ENCODE data around the gene PRPS2. TPM values are rescaled to one million over a fixed set of nuclear protein-coding genes. Genes with fewer than 3 reads are reported as not detected.

The PRPS2 gene
- total and polyA plus RNA-seq, 10 donors, result 18.6 to 34.9 (median 25.2) TPM

DNA sequence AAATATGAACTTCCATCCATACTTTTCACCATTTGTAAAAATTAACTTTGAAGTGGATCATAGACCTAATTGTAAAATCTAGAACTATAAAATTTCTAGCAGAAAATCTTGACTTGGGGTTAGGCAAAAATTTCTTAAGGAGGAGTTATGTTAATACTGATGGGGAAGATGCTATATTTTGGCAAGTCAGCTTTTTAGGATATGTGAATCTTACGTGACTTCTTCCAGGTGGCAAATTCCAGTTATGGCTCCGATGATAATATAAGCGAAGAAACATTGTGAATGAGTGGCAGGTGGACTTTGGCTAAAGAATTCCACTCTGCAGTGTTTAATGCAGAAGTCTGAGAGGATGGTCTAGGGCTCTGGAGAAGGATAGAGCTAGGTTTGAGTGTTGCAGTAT is 1.5 kb downstream of the PRPS2 start:
- Histone ChIP-seq H3K36me3 (peaks cover 0 to 2% (median 0%) of the 10 kb centered on the region in 6 donors), H3K4me3 (peak overlapping the region in 1 of 8 donors; percentile 70), H3K27me3 (replicated peaks in 1 of 7) (peaks cover 0 to under 1% (median 0%) of the 10 kb centered on the region in 7 donors), H3K9me3 (peaks cover 0 to 5% (median 0%) of the 10 kb centered on the region in 8 donors), H3K4me1 (peaks cover 0 to 19% (median 5%) of the 10 kb centered on the region in 6 donors), H3K27ac (no peak overlapping the region)
- 81 to 93% (median 85%) methylated on average over 3 of the region's 3 CpGs for WGBS, 5 donors
- intact Hi-C loops (cut with DNase I; ENCODE audit: low total_unique reads), result no loop called here
- no peak for TF ChIP-seq CTCF (IDR thresholded peaks at IDR 0.05 in 8 of 11, conservative IDR thresholded peaks at IDR 0.05 in 3 of 11)
- no peak for TF ChIP-seq POLR2A (IDR thresholded peaks at IDR 0.05)
- no peak for TF ChIP-seq POLR2AphosphoS5 (IDR thresholded peaks at IDR 0.05)
- no peak for DNase-seq

GRCh38 chrX:12794654-12795053 is 3.4 kb downstream of the PRPS2 start:
- H3K4me3 ChIP-seq, result no peak overlapping the region
- H3K9me3 ChIP-seq, result peaks cover 0 to 5% (median 0%) of the 10 kb centered on the region in 8 donors
- H3K4me1 ChIP-seq, result peaks cover 0 to 19% (median 5%) of the 10 kb centered on the region in 6 donors
- no peak for DNase-seq
- no peak overlapping the region for H3K27ac ChIP-seq
- WGBS, 5 donors, result 81 to 98% (median 95%) methylated on average over 6 of the region's 6 CpGs
- no peak for TF ChIP-seq POLR2A (IDR thresholded peaks at IDR 0.05)
- no peak for TF ChIP-seq CTCF (IDR thresholded peaks at IDR 0.05 in 8 of 11, conservative IDR thresholded peaks at IDR 0.05 in 3 of 11)
- no peak for TF ChIP-seq POLR2AphosphoS5 (IDR thresholded peaks at IDR 0.05)
- peaks cover 0 to 17% (median 3%) of the 10 kb centered on the region in 6 donors for H3K36me3 ChIP-seq
- no peaks in the 10 kb centered on the region for H3K27me3 ChIP-seq (replicated peaks in 1 of 7)
- intact Hi-C loops (cut with DNase I; ENCODE audit: low total_unique reads), result no loop called here

- no peak overlapping the region for H3K4me3 ChIP-seq
- TF ChIP-seq CTCF (IDR thresholded peaks at IDR 0.05 in 8 of 11, conservative IDR thresholded peaks at IDR 0.05 in 3 of 11) (no peak), POLR2AphosphoS5 (IDR thresholded peaks at IDR 0.05) (no peak), POLR2A (IDR thresholded peaks at IDR 0.05) (no peak)
- intact Hi-C loops (cut with DNase I; ENCODE audit: low total_unique reads), result no loop called here
- H3K27me3 ChIP-seq (replicated peaks in 1 of 7), result no peaks in the 10 kb centered on the region
- no peak for DNase-seq
- H3K9me3 ChIP-seq, result peaks cover 0 to 5% (median 0%) of the 10 kb centered on the region in 8 donors
- peaks cover 0 to 39% (median 6%) of the 10 kb centered on the region in 6 donors for H3K36me3 ChIP-seq
- no peaks in the 10 kb centered on the region for H3K4me1 ChIP-seq
- 75 to 100% (median 94%) methylated on average over 2 to 3 of the region's 3 CpGs for WGBS, 5 donors
- no peak overlapping the region for H3K27ac ChIP-seq
Observed at GRCh38 chrX:12798601-12799000, 7.4 kb downstream of the PRPS2 start.

GRCh38 chrX:12799118-12799517 is 7.9 kb downstream of the PRPS2 start:
- Histone ChIP-seq H3K27ac (no peak overlapping the region), H3K36me3 (peaks cover 0 to 45% (median 6%) of the 10 kb centered on the region in 6 donors), H3K4me1 (no peaks in the 10 kb centered on the region), H3K27me3 (replicated peaks in 1 of 7) (no peaks in the 10 kb centered on the region), H3K9me3 (peaks cover 0 to 2% (median 0%) of the 10 kb centered on the region in 8 donors), H3K4me3 (no peak overlapping the region)
- 88 to 96% (median 89%) methylated on average over 13 of the region's 13 CpGs for WGBS, 5 donors
- TF ChIP-seq POLR2AphosphoS5 (IDR thresholded peaks at IDR 0.05) (no peak), CTCF (IDR thresholded peaks at IDR 0.05 in 8 of 11, conservative IDR thresholded peaks at IDR 0.05 in 3 of 11) (no peak)
- intact Hi-C loops (cut with DNase I; ENCODE audit: low total_unique reads), result no loop called here
- DNase-seq, result no peak
